ENCODE measurements around the gene GRIK4.

GRCh38 chr11:120839846-120840402, 328.4 kb downstream of the GRIK4 start:
- no peak for TF ChIP-seq EZH2 (IDR thresholded peaks at IDR 0.05; ENCODE audit: borderline replicate concordance, insufficient read depth, low read depth, low read length, poor library complexity, severe bottlenecking)
- TF ChIP-seq, protein P1, sequence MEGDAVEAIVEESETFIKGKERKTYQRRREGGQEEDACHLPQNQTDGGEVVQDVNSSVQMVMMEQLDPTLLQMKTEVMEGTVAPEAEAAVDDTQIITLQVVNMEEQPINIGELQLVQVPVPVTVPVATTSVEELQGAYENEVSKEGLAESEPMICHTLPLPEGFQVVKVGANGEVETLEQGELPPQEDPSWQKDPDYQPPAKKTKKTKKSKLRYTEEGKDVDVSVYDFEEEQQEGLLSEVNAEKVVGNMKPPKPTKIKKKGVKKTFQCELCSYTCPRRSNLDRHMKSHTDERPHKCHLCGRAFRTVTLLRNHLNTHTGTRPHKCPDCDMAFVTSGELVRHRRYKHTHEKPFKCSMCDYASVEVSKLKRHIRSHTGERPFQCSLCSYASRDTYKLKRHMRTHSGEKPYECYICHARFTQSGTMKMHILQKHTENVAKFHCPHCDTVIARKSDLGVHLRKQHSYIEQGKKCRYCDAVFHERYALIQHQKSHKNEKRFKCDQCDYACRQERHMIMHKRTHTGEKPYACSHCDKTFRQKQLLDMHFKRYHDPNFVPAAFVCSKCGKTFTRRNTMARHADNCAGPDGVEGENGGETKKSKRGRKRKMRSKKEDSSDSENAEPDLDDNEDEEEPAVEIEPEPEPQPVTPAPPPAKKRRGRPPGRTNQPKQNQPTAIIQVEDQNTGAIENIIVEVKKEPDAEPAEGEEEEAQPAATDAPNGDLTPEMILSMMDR (IDR thresholded peaks at IDR 0.05), result no peak
